ENCODE results near the gene WIPI1.

GRCh38 chr17:68461589-68461988 is 4.3 kb upstream of the WIPI1 start:
- TF ChIP-seq CTCF (IDR thresholded peaks at IDR 0.05): no peak
- no peak for TF ChIP-seq POLR2A (IDR thresholded peaks at IDR 0.05)
